GM18505 (cell line): Measurements from ENCODE around the gene OIP5.
A peak's percentile ranks its signal among the peaks of the same experiment; 100 is the strongest.
"Not testable (repeated sequence)": the region's sequence is repeated elsewhere in the genome, so short reads cannot be mapped to it uniquely, and the experiment has no call there.

Experiments
- ATAC-seq: cut with Tn5 transposase; IDR thresholded peaks from one replicate; pipeline ENCODE4 v1.9.1; 2021; ENCODE audit not compliant: unreplicated experiment
- POLR2A ChIP-seq: IDR thresholded peaks from 4 replicates; pipeline ENCODE4 v1.6.1; 2011; ENCODE audit warnings: borderline replicate concordance; ENCODE audit not compliant: insufficient read depth, insufficient read length; ENCODE audit errors: extremely low read depth

The OIP5 gene

GRCh38 chr15:41286665-41287333 lies 45.6 kb downstream of the OIP5 start:
- ATAC-seq, result no peak
- no peak for TF ChIP-seq POLR2A

- ATAC-seq, result no peak
Measured at GRCh38 chr15:41285285-41285684, 47.1 kb downstream of the OIP5 start.

GRCh38 chr15:41284427-41285177 lies 47.8 kb downstream of the OIP5 start:
- TF ChIP-seq POLR2A, result no peak
- ATAC-seq, result peak; percentile 2

More at GRCh38 chr15:41285285-41285684, 47.1 kb downstream of the OIP5 start:
- no peak for TF ChIP-seq POLR2A

GRCh38 chr15:41283653-41284426 lies 48.6 kb downstream of the OIP5 start:
- peak; percentile 91 for ATAC-seq
- peak; percentile 92 for TF ChIP-seq POLR2A

- not testable (repeated sequence) for ATAC-seq
Measured at GRCh38 chr15:41282980-41283652, 49.3 kb downstream of the OIP5 start.

- not testable (repeated sequence) for ATAC-seq
Measured at GRCh38 chr15:41282436-41282835, 50.0 kb downstream of the OIP5 start.

- no peak for ATAC-seq
- no peak for TF ChIP-seq POLR2A
Measured at GRCh38 chr15:41281236-41281635, 51.2 kb downstream of the OIP5 start.

- no peak for ATAC-seq
Measured at GRCh38 chr15:41279535-41280283, 52.7 kb downstream of the OIP5 start.

GRCh38 chr15:41278319-41278718 lies 54.1 kb downstream of the OIP5 start:
- ATAC-seq, result no peak
- no peak for TF ChIP-seq POLR2A

More at GRCh38 chr15:41279535-41280283, 52.7 kb downstream of the OIP5 start:
- no peak for TF ChIP-seq POLR2A

- ATAC-seq, result no peak
- TF ChIP-seq POLR2A, result no peak
Measured at GRCh38 chr15:41276831-41277230, 55.6 kb downstream of the OIP5 start.

- ATAC-seq, result no peak
- TF ChIP-seq POLR2A, result no peak
Measured at GRCh38 chr15:41269887-41270286, 62.5 kb downstream of the OIP5 start.

- no peak for ATAC-seq
Measured at GRCh38 chr15:41263891-41264351, 68.5 kb downstream of the OIP5 start.

More at GRCh38 chr15:41263891-41264351, 68.5 kb downstream of the OIP5 start:
- no peak for TF ChIP-seq POLR2A
